Left cardiac atrium (tissue), 4 donors: ENCODE measurements around the gene KCND3. TPM values are rescaled to one million over a fixed set of nuclear protein-coding genes. Genes with fewer than 3 reads are reported as not detected.
"Not testable (repeated sequence)": the region's sequence is repeated elsewhere in the genome, so short reads cannot be mapped to it uniquely, and the experiment has no call there.

Experiments used
- ATAC-seq, 2 donors: fragments of 200-7000 bp; cut with Tn5 transposase; one replicate each; pipeline ENCODE4 v1.9.1; 2020; ENCODE audit warnings: mild to moderate bottlenecking in 2 of 2, moderate library complexity in 2 of 2
- DNase-seq: peaks from one replicate; pipeline ENCODE4 v3.0.0-alpha.2; 2020
- intact Hi-C, 2 donors: fragments of 100-400 bp; cut with DNase I; formaldehyde crosslinking; loops; one replicate each; pipeline versions ENCODE4 v1.14.1 to v1.15.1; 2022 to 2023
- total RNA-seq, 2 donors: library from RNA; stranded (reverse); fragmentation: NEBNext Ultra II Directional; extraction: Animal tissue kit (Norgen Biotek cat#: 25700); gene quantifications; one replicate each; pipeline ENCODE4 v1.2.1, GENCODE V29; 2021
- donor health status: DM: no; HTN: yes; CAD: no.
- donor health status: DM: no; HTN: yes; CAD: no; lungs with severe emphysema.
- donor health status: DM: yes; HTN: yes; CAD: no.
- donor health status: Dilated cardiomyopathy.

The KCND3 gene
- total RNA-seq, 2 donors from 2014 or later, result 18.3 to 25.4 TPM

DNA sequence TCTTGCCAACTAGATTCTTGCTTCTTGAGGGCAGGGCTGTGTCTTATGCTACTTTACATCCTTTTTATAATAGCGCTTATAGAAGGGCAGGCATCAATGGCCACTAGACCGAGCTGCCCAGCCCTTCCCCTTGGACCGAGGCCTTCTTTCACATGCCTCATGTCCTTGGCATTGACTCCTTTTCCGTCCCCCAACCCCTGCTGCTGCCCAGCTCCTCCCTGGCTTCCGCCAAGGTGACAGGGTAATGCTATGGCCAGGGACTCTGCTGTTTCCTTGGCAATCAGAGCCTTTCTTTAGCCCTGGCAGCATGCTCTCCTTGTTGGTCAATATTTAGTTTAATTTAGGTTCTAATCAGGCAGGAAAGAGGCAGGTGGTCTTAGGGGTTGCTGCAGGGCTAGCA lies 185.5 kb downstream of the KCND3 start:
- DNase-seq (no peak), ATAC-seq (no peak)
- intact Hi-C loops, result loop anchor here in 1 of 2 donors (10.0 kb wide), 1 partner anchor 531 kb away; no protein-coding TSS in a partner anchor

GRCh38 chr1:111802984-111803383 lies 186.5 kb downstream of the KCND3 start:
- no peak for ATAC-seq
- intact Hi-C loops, result loop anchor here in 1 of 2 donors (10.0 kb wide), 1 partner anchor 532 kb away; no protein-coding TSS in a partner anchor

GRCh38 chr1:111802110-111802509 lies 187.4 kb downstream of the KCND3 start:
- ATAC-seq (peak; percentile 62 to 74), DNase-seq (peak; percentile 39)
- intact Hi-C loops, result loop anchor here in 1 of 2 donors (10.0 kb wide), 1 partner anchor 533 kb away; no protein-coding TSS in a partner anchor

More at GRCh38 chr1:111802984-111803383, 186.5 kb downstream of the KCND3 start:
- no peak for DNase-seq

DNA sequence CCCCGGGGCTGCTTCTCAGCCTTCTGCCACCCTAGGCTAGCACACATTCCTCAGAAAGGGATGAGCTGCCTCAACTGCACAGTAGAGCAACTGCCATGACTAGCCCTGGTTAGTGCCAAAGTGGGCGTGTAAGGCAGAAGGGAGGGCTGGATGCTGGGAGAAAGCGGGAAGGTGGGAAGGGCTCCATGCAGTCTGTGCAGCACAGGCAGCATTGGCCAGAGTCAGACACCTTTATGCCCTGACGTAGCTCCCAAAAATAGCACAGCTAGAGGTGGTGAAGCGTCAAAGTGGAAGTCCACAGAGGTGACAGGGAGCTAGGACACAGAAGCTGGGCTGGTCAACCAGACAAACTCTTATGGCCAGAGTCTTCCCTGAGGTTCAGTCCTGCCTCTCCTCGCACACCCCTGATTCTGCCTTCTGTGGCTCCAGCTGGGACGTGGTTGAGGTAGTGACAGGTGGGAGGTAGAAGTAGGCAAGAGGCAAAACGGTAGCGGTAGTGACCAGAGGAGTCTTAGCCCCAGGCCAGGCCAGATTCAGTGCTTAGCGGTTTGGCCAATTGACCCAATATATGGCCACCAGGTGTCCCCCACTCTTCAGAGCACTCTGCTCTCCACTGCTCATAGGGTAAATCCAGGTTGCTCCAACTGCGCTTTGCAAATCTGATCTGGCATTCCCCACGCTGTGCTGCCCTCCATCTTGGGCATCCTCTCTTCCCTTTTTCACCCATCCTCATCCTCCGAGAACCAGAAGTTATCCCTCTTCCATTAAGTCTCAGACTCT lies 188.2 kb downstream of the KCND3 start:
- peak; percentile 90 to 92 for ATAC-seq
- peak; percentile 52 for DNase-seq
- intact Hi-C loops, result loop anchor here in 1 of 2 donors (2.0 to 10.0 kb wide), 2 partner anchors 190 to 534 kb away; no protein-coding TSS in a partner anchor

GRCh38 chr1:111799722-111800121 lies 189.7 kb downstream of the KCND3 start:
- intact Hi-C loops, result loop anchor here (2.0 to 10.0 kb wide), 3 partner anchors 191 to 535 kb away; no protein-coding TSS in a partner anchor
- ATAC-seq, DNase-seq: not testable (repeated sequence)

DNA sequence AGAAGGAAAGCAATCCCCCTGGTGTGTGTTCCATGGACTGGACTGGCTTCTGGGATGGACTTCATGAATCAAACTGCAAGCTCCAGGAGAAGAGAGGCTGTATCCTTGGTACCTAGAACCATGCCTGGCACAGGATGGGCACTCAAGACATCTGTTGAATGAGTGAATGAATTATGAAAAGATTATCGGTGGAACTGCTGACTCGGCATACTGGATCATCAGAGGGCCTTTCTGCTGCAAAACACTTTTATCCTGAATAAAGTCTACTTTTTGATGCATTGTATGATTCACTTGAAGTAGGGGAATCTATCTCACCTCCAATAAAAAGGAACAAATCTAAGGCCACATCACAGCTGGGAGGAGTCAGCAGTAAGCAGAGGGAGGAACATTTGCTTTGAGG lies 190.9 kb downstream of the KCND3 start:
- no peak for DNase-seq
- intact Hi-C loops, result loop anchor here in 1 of 2 donors (10.0 kb wide), 2 partner anchors 196 to 536 kb away; no protein-coding TSS in a partner anchor
- ATAC-seq, result no peak

DNA sequence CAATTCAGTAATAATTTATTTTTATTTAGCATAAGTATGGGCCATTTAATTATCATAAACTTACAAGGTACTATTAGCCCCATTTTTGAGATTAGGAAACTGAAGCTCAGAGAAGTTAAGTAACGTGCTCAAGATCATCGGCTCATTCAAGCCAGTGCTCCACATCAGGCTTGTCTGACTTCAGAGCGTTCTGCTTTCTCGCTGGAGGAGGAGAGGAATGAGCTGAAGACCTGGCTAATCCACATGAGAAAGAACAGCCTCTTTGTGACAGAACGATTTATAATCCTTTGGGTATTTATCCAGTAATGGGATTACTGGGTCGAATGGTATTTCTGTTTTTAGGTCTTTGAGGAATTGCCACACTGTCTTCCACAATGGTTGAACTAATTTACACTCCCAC lies 194.1 kb downstream of the KCND3 start:
- no peak for DNase-seq
- intact Hi-C loops, result loop anchor here in 1 of 2 donors (10.0 kb wide), 2 partner anchors 199 to 539 kb away; no protein-coding TSS in a partner anchor

DNA sequence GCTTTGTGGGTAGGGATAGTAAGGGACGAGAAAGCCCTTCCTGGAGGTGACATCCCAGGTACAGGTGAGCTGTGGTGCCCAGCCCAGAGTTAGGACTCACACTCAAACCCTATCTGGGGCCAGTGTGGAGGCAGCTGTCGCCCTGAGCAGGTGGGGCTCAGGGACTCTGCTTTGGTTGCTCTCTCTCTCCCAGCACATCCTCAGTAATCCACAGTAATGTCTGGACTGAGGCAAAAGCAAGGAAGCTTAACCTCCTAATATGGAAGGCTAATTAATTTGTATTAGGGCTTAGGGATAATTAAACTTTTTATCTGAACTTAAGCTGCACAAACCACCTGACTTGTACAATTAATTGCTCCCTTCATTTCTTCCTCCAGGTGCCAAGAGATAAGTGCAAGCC lies 195.5 kb downstream of the KCND3 start:
- no peak for ATAC-seq
- DNase-seq, result no peak
- intact Hi-C loops, result loop anchor here in 1 of 2 donors (10.0 kb wide), 2 partner anchors 201 to 541 kb away; no protein-coding TSS in a partner anchor

More for the DNA sequence above, 194.1 kb downstream of the KCND3 start:
- ATAC-seq, result no peak

- DNase-seq (no peak), ATAC-seq (no peak)
- intact Hi-C loops, result loop anchor here in 1 of 2 donors (10.0 kb wide), 2 partner anchors 203 to 543 kb away; no protein-coding TSS in a partner anchor
Measured at GRCh38 chr1:111792249-111792648, 197.2 kb downstream of the KCND3 start.

DNA sequence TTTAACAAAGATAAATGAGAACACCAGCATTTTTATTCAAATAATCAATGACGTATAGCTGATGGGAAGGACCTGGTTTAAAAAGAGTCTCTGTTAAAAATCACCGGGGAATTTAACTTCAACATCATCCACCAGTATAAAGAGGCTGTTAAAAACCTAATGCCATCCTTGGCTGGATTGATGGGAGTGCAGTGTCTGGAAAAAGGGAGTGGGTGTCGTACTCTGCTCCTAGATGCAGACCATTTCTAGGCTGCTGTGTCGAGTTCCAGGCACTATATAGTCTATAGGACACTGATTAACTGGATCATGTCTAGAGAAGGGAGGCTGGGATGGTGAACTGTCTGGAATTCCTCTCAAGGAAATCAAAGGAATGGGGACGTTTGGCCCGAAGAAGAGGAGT lies 197.7 kb downstream of the KCND3 start:
- intact Hi-C loops, result loop anchor here in 1 of 2 donors (10.0 kb wide), 2 partner anchors 203 to 543 kb away; no protein-coding TSS in a partner anchor
- DNase-seq (no peak), ATAC-seq (no peak)

- DNase-seq (no peak), ATAC-seq (peak; percentile 64 to 67)
- intact Hi-C loops, result loop anchor here in 1 of 2 donors (10.0 kb wide), 2 partner anchors 205 to 545 kb away; no protein-coding TSS in a partner anchor
Measured at GRCh38 chr1:111789666-111790316, 199.7 kb downstream of the KCND3 start.

- intact Hi-C loops, result no loop called here
- DNase-seq, result no peak
- no peak for ATAC-seq
Measured at GRCh38 chr1:111789142-111789541, 200.3 kb downstream of the KCND3 start.

- ATAC-seq, result no peak
- DNase-seq, result no peak
- intact Hi-C loops, result no loop called here
Measured at GRCh38 chr1:111786669-111787207, 202.7 kb downstream of the KCND3 start.

GRCh38 chr1:111784273-111784901 lies 205.1 kb downstream of the KCND3 start:
- intact Hi-C loops, result no loop called here
- DNase-seq, result no peak
- no peak for ATAC-seq

GRCh38 chr1:111779546-111779945 lies 209.9 kb downstream of the KCND3 start:
- no peak for ATAC-seq
- intact Hi-C loops, result no loop called here
- no peak for DNase-seq

- intact Hi-C loops, result no loop called here
- ATAC-seq (no peak), DNase-seq (no peak)
Measured at GRCh38 chr1:111778541-111779051, 210.9 kb downstream of the KCND3 start.

GRCh38 chr1:111778066-111778465 lies 211.4 kb downstream of the KCND3 start:
- DNase-seq, result no peak
- ATAC-seq, result no peak
- intact Hi-C loops, result no loop called here

GRCh38 chr1:111777301-111777700 lies 212.2 kb downstream of the KCND3 start:
- intact Hi-C loops, result no loop called here
- DNase-seq (no peak), ATAC-seq (no peak)

DNA sequence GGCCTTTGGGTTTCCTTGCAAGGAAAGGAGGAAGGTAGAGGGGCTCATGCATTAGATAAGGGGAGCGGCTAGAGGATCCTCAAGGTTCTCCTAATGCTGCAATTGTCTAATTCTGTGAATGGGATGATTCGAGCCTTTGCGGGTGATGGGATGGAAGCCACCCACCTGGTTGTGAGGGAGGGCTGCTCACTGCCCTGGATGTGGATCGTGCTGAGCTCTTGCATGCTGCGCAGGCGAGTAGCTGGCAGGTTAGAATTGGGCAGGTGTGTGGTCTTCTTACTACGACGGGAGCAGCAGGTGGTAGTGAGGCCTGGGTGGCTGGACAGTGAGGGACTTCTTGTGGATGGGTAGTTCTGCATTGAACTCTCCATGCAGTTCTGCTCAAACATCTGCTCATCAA lies 212.6 kb downstream of the KCND3 start:
- no peak for DNase-seq
- intact Hi-C loops, result no loop called here
- no peak for ATAC-seq
